D721Med (cell line): ENCODE measurements around the gene TMEM179.
"Not testable (repeated sequence)": the region's sequence is repeated elsewhere in the genome, so short reads cannot be mapped to it uniquely, and the experiment has no call there.

Experiments
- DNase-seq: peaks from one replicate; pipeline ENCODE4 v3.0.0; 2011; ENCODE audit warnings: low spot score; ENCODE audit not compliant: insufficient read length
- FAIRE-seq: peaks from 2 replicates; lab custom pipeline; 2011; peaks lifted over from hg19 to GRCh38; lab: Jason Lieb, UNC
- TF ChIP-seq, protein P1 (sequence below): IDR thresholded peaks from 2 replicates; pipeline ENCODE4 v1.5.1; 2012; ENCODE audit warnings: mild to moderate bottlenecking, control low read depth; ENCODE audit not compliant: insufficient read depth; ENCODE audit errors: missing control alignments

TMEM179 gene

DNA sequence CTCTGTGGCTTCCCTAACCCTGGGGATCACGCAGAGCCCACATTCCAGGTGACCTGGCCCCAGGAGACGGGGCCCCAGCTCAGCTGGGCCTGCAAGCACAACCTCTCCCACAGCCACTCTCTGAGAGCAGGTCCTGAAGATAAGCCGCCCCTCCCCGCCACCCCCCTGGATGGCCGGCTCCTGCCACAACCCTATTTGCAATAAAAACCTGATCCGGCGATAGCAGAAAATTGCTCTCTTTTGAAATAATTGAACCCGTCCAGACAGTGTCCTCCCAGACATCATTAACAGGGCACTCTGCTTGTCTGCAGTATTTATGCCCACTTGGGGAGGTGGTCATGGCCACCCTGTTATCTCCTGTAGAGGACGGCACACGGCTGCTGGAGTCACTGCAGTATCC is 20.0 kb downstream of the TMEM179 start:
- DNase-seq (no peak), FAIRE-seq (no peak)
- TF ChIP-seq, protein P1, sequence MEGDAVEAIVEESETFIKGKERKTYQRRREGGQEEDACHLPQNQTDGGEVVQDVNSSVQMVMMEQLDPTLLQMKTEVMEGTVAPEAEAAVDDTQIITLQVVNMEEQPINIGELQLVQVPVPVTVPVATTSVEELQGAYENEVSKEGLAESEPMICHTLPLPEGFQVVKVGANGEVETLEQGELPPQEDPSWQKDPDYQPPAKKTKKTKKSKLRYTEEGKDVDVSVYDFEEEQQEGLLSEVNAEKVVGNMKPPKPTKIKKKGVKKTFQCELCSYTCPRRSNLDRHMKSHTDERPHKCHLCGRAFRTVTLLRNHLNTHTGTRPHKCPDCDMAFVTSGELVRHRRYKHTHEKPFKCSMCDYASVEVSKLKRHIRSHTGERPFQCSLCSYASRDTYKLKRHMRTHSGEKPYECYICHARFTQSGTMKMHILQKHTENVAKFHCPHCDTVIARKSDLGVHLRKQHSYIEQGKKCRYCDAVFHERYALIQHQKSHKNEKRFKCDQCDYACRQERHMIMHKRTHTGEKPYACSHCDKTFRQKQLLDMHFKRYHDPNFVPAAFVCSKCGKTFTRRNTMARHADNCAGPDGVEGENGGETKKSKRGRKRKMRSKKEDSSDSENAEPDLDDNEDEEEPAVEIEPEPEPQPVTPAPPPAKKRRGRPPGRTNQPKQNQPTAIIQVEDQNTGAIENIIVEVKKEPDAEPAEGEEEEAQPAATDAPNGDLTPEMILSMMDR, result no peak

DNA sequence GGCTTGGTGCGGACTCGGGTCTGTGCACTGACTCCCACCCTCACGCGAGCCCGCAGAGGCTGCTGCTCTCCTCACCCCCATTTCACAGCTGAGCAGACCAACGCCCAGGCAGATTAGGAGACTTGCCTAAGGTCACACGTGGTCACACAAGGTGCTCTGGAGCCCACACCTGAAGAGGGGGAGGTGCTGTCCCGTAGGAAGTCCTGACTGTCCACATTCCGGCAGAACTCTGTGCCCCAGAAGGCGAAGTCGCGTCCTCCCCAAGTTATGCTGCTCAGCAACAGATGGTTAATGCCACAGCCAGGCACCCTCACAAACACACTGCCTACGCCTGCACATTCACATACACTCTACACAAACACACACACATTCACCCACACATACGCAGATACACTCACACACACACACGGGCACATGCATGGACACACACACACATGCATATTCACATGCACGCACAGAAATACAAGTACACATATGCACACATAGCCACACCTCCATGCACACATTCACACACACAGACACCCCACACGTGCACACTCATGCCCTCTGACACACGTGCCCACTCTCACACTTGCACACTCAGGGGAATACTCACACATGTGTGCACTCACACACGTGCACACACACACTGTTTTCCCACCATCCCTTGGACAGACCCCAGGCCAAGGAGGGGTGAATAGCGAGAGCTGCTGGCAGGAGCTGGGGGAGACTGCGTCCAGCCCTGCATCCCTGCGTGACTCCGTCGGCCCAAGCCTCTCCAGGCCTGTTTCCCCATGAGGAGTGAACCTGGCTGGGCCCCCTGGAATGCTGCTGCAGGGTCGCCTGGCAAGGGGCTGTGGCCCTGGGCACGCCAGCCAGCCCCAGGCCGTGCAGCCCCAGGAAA is 20.9 kb downstream of the TMEM179 start:
- no peak for DNase-seq
- TF ChIP-seq, protein P1, result no peak
- no peak for FAIRE-seq

DNA sequence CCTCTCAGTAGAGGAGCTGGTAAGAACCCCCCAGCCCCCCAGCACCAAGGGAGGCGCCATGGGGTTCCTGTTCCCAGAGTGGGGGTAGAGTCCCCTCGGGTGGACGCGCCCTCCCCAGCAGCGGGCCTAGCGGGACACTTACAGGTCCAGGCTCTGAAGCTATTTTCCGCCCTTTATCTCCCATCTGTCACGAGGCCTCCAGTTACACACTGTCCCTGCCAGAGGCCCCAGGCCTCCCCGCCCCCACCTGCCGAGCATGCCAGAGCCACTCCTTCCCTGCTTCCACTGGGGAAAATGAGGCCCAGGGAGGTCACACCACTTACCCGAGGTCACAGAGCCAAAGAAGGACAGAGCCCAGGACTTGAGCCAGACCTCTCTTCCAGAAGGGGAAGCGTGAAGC is 21.9 kb downstream of the TMEM179 start:
- TF ChIP-seq, protein P1, result no peak
- FAIRE-seq, result no peak
- DNase-seq, result no peak

DNA sequence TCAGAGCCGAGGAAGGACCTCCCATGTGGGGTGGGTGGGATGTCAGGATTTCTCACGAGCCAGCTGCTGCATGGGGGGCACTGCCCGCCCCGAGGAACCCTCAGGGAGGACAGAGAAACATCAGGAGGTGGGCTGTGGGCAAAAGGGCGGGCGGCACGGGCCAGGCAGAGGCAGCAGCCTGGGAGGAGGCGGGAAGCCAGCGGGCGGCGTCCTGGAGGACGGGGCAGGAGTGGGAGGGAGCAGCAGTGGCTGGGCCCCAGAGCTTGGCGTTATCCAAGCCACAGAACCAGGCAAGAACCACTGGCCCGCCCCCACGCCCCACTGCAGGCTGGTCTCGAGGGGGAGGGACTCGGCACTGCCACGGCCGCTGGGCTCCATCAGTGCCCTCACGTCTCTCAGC is 22.6 kb downstream of the TMEM179 start:
- no peak for FAIRE-seq
- no peak for DNase-seq
- TF ChIP-seq, protein P1, result no peak

DNA sequence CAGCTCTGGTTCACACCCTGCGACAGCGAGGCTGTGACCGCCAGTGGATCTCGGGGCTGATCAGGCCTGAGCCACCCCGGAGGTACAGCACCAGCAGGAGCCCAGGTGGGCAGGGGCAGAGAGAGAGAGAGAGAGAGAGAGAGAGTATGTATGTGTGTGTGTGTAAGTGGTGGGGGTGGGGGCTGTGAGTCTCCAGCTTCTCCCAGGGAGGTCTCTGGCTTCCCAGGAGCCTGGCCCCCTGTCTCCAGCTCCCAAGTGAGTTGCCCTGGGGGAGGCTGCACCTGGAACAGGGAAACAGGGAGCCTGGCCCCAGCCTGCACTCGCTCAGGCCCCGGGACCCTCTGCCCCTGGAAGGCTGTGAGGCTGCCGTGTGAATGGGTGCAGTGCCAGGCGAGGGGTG is 23.1 kb downstream of the TMEM179 start:
- FAIRE-seq (no peak), DNase-seq (no peak)
- TF ChIP-seq, protein P1, result no peak

DNA sequence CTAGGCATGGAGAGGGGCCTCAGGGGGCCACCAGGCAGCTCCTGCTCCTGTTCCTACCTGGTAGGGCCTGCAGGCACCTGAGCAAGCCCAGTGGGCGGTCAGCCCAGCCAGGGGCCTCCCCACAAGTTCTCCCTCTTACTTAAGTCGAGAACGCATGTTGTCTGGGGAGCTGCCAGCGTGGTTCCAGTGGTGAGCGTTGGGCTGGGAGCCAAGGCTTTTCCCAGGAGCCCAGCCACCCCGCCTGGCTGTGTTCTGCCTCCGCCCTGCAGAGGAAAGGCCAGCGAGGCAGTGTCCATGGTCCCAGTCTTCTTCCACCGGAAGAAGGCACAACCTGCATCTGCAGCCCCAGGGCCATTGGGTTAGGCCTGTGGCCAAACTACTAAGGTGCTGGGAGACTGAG is 23.6 kb downstream of the TMEM179 start:
- TF ChIP-seq, protein P1, result no peak
- DNase-seq (no peak), FAIRE-seq (no peak)

DNA sequence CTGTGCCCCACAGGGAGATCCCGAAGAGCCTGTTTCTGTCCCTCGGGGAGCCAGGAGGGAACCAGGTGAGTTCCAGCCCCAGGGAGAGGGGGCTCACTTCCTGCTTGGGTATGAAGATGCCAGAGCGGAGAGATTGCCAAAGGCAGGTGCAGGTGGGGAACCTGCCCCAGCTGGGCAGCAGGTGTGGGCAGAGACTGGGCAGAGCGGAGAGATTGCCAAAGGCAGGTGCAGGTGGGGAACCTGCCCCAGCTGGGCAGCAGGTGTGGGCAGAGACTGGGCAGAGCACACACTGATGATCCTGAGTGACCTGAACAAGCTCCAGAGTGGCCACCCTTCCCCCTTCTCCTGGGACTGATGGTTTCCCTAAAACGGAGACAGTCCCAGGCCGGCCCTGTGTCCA is 24.6 kb downstream of the TMEM179 start:
- not testable (repeated sequence) for FAIRE-seq, DNase-seq
